ENCODE measurements around the gene PURA. TPM values are rescaled to one million over a fixed set of nuclear protein-coding genes. Genes with fewer than 3 reads are reported as not detected.

PURA gene
- total RNA-seq, 1 donor from 2014 or later = 18.3 TPM

DNA sequence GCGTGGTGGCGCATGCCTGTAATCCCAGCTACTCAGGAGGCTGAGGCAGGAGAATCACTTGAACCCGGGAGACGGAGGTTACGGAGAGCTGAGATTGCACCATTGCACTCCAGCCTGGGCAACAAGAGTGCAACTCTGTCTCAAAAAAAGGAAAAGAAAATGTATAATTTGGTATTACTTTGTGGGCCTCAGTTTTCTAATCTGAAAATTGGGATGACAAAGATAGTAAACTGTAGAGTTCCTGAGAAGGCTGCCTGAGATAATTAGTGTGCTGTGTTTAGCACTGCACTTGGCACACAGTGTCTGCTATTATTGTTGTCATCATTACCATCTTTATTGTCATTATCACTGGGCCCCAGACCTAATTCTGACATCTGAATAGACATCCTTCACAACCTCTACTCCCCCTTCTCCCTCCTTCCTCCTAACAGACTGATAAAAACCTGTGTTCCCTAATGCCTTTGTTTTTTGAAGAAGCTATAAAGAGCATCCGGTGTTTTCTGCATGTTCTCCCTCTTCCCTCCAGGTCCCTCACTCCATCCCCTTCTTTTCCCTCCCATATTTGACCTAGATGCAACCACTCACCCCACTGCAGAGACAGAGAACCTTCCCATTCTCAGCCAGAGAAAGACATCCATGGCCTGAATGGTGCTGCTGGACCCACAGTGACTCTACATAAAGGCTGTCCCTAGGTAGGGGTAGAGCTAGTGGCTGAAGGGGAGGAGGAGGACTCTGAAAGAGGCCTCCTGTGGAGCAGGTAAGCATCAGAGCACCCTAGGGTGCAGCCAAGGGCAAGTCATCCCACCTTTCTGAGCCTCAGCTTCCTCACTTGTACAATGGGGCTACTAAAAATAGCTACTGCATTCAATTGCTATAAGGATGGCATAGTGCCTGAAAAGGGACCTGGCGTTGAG is 45.4 kb downstream of the PURA start:
- no peak for DNase-seq (ENCODE audit: low read depth)

DNA sequence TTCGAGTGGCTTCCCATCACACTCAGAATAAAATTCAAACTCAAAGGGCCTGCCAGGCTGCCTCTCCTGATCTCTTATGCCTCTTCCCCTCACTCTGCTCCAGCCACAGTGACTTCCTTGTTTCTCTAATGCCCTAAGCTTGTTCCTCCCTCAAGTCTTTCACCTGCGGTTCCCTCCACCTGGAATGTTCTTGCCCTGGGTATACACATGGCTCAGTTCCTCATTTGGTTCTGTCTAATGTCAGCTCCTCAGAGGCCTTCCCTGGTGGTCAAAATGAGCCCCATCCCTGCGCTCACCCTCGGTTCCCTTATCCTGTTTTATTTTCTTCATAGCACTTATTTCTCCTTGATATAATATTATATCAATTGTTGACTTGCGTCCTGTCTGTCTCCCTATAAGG is 48.4 kb downstream of the PURA start:
- DNase-seq (ENCODE audit: low read depth) = no peak

DNA sequence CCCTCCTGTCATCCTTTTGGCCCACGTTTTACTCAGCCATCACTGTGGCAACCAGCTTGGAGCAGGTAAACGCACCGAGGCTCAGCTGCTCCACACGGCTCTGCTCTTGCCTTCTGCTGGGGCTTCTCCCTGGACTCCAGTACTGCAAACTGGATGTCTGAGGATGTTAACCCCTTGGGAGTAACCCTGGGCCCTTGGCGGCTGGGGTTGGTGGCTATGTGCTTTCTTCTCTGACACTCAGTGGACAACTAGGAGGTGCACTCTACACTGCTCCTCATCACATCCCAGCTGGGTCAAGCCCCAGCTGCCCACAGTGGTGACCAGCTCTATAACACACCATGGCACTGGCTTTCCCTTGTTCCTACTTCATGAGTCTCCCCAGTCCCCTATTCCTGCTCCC is 48.9 kb downstream of the PURA start:
- no peak for DNase-seq (ENCODE audit: low read depth)

DNA sequence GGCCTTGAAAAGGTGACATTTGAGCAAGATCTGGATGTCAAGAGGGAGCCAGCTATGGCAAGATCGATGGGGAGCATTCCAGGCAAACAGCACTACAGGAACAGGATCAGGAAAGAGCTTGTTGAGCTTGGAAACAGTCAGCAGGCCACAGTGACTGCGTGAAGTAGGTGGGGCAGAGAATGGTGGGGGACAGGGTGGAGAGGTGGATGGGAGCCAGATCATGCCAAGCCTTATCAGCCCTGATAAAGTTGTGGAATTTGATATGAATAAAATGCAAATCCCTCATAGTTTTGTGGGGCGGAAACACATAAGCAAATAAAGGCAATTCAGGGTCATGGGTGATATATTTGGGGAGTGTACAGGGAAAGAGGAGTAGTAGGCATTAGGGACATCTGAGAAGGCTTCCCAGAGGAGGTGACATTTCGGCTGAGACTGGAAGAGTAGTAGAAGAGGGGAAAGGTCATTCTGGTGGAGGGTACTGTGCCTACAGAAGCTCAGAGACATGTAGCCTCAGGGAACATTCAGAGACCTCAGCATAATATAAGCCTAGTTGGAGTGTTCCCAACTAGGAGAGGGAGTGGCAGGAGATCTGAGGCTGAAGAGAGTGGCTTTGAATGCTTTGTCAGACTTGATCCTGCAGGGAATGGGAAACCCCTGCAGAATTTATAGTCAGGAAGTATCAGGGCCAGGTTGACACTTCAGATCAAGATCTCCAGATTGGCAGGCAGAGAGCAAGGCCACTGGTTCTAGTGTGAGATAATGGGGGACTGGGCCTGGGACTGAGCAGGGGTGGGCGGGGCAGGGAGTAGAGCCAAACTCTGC is 51.4 kb downstream of the PURA start:
- DNase-seq (ENCODE audit: low read depth) = no peak

DNA sequence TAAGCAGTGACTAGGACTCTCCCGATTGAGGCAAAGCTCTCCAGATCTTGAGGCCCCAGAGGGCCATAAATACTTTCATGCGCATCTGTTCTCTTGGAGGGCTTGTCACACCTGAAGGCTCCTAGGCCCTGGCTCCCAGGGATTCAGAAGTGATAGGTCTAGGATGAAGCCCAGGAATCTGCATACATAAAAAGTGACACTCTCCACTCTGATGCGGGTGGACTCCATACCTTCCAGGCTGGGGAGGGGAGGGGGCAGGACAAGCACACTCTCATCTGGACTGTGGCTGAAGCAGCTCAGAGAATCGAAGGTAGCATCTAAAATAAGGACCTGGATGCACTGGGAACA is 52.0 kb downstream of the PURA start:
- DNase-seq (ENCODE audit: low read depth) = no peak

DNA sequence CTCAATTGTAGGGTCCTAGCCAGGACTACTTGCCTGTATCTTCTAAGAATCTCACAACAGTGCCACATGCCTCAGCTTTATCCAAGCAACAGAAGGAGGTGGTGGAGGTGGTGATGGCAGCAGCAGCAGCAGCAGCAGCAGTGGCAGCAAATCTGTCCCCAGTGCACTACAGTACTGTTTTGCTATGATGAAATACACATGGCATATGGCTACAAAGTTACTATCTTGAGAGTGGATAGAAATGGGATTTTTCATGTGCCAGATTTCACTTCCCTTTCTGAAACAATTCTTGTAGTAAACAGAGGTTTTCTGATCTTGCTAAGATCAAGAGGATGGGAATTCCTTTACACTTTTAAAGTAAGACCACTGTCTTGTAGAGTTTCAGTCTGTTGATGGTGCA is 53.0 kb downstream of the PURA start:
- DNase-seq (ENCODE audit: low read depth) = no peak

DNA sequence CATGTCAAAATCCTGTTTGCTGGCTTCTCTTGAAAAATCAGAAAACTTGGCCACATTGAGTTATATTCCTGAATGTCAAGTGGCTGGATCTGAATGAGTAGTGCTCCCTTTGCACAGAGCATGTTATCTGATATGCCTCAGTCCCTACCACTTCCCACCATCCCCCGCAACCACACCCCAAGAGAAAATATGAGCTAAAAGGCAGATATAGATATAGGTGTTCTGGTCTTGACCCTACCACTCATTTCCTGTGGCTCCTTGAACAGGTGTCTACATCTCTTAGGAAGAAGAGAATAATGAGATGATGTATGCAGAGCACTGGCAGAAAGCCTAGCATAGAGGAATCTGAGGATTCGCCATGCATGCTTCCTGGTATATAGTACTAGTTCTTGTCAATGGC is 54.5 kb downstream of the PURA start:
- no peak for DNase-seq (ENCODE audit: low read depth)

DNA sequence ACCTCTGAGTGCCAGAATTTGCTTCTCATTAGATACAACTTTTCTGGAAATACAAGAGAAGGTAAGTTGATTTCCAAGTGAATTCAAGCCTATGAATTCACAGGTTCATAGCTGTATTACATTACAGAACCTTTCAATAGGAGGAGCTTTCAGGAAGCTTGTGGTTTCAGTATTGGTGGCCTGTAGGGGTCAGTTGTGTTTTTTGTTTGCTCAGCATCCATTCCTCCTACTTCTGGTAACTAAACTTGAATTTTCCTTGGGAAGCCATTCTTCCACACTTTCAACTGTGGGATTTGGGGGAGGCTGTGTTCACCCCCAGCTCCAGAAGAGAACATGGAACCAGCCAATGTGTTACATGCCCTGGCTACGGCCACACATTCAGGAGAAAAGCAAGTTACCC is 55.5 kb downstream of the PURA start:
- DNase-seq (ENCODE audit: low read depth) = no peak

DNA sequence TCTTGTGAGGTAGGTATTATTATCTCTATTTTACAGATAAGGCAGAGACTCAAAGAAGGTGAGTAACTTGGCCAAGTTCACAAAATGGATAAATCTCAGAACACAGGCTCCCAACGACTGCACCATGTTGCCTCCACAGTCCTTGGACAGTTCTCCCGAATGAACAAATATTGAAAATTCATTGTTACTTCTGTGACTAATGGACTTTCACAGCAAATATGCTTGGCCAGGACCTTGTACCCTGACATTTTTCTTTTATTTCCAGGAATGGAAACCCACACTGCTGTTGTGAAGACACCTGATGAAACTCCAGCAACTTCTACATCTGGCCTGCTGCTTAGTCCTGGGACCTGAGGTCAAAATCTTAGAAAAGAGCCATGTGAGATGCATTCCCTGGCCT is 58.6 kb downstream of the PURA start:
- DNase-seq (ENCODE audit: low read depth) = no peak

DNA sequence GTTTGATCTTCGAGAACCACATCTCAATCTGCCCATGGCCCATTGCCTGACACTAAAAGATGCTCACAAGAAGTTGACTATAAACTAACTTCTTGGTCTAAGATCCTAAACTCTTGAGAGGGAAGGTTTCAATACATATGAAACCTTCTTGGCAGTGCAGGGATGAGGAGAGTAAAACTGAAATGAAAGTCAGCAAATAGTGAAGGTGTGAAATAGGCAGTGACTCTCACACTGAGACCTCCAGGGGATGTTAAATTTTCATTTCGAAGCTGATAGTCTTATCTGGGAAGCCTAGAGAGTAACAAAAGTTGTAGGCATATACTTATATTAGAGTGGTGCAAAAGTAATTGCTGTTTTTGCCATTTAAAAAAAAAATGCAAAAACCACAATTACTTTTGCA is 60.1 kb downstream of the PURA start:
- DNase-seq (ENCODE audit: low read depth) = no peak

DNA sequence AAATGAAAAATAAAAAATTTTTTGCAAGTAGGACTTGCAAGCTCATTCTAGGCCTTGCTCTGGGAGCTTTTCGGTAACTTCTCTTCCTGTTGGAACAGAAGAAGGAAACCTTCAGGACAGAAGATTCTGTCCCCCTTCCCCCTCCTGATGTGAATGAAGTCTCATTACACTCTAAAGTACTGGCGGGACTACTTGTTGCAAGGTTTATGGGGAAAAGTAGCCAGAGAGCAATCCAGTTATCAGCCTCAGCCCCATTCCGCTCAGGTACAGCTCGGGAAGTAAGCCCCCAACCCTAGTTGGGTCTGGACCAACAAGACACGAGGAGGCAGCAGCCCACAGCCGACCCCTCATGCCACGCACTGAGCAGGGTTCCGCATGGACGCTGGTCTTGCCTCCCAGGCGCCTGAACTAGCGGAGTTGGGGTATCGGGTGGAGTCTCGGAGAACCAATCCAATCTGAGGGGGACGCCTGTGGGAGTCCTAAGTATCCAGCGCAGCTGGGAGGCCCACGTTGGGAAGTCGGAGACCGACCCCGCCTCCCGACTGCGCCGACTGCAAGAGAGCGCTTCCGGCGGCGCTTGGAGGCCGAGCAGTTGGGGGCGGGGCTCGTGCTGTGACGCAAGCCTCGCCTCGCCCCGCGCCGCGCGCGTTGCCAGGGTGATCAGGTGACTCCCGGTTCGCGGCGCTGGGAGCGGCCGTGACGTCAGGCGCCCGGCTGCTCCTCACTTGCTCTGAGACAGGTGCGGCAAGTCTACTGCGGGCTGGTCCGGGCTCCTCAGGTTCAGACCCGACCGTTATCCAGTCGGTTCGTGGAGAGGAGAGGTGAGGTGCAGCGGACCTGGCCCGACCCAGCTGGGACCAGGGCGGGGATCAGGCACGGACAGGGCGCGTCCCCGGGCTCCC is 60.8 kb downstream of the PURA start, which contains the start of gene CYSTM1:
CYSTM1 (plus strand) TSS at position 724 of the 902 bp plus-strand sequence. CDS start 19,278 bp downstream, outside the sequence.
- DNase-seq (ENCODE audit: low read depth) = peak; percentile 87

Other genes with a start within 250 kb of the PURA start
- gene NRG2, start 70.8 kb upstream of the PURA start, total RNA-seq = not detected in 2 replicates
- gene IGIP, start 11.8 kb downstream of the PURA start, total RNA-seq = 8.1 and 10.4 TPM in 2 replicates
- 15.9 and 27.9 TPM in 2 replicates for gene CYSTM1, start 61.1 kb downstream of the PURA start, total RNA-seq
- 42.0 and 63.9 TPM in 2 replicates for gene PFDN1, start 189.0 kb downstream of the PURA start, total RNA-seq
- gene HBEGF, start 232.5 kb downstream of the PURA start, total RNA-seq = 10.1 and 10.2 TPM in 2 replicates
- not detected in 2 replicates for gene SLC4A9, start 246.1 kb downstream of the PURA start, total RNA-seq